RPMI7951 (cell line): ENCODE data around the gene MID1. TPM values are rescaled to one million over a fixed set of nuclear protein-coding genes. Genes with fewer than 3 reads are reported as not detected.
A peak's percentile ranks its signal among the peaks of the same experiment; 100 is the strongest.

Experiments
- DNase-seq: peaks from one replicate; pipeline ENCODE4 v3.0.0-alpha.2; 2012; ENCODE audit warnings: low read depth
- total RNA-seq: library from RNA; depleted of rRNA; stranded (reverse); fragments of >200 nt; shearing (Covaris generic); gene quantifications from 2 replicates; pipeline ENCODE4 v1.2.3, GENCODE V29; 2014

The MID1 gene
- total RNA-seq, 1 experiment from 2014 or later, result 16.0 TPM

DNA sequence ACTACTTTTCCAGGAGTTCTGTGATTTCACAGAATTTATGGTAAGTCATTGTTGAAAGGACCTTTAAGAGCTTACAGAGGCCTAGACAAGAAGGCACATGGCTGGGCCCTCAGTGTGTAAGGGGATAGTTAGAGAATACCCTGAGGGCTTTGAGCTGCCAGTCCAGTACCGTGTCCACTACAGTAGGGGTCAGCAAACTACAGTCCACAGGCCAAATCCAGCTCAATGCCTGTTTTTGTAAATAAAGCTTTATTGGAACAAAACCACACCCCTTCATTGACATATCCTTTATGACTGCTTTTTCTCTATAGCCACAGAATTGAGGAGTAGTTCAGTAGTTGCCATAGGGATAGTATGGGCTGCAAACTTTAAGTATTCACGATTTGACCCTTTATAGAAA, 176.2 kb downstream of the MID1 start:
- peak; percentile 39 for DNase-seq

DNA sequence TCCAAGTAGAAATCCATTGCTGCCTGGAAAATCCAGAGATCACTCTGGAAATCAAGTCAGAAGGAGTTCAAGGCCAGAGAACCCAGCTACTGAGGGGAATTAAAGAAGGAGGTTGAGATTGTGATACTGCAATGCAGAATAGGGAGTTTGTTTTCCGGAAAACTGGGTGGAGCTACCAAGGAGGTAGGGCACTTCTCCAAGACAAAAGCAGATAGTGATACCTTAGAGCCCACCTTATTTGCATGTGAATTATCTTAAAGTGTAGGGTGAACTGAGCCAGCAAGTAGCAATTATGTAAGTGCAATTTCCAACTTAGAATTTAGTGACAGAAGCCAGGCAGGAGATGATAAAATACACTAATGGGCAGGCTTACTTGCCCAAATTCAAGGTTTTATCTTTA, 178.9 kb downstream of the MID1 start:
- DNase-seq, result no peak

DNA sequence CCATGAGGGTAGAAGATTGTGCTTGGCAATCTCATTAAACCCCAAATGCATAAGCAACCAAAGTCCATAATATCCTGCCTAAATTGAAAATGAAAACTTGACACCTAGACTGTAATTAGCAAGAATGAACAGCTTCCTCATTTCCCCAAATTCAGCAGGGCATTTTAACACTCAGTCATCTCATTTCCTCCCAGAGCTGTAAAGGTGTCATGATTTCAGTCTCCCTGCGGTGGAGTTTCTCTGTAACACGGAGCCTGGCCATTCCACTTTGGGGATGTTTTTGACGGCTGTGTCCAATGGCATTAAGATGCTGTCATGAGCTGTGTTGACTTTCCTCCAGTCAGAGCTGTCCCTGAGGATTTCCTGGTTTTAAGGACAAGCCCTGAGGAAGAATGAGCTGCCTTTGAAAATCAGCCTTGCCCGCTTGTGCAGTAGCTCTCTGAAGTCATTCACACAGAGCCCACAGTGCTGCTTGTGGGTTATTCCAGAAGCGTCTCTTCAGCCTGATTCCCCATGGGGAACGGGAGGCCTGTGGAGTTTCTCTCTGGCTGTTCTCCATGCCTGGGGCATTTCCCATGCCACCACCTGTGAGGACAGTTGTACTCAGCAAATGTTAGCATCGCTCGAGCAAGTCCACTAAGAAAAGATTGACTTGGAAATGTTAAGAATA, 187.0 kb downstream of the MID1 start:
- no peak for DNase-seq

DNA sequence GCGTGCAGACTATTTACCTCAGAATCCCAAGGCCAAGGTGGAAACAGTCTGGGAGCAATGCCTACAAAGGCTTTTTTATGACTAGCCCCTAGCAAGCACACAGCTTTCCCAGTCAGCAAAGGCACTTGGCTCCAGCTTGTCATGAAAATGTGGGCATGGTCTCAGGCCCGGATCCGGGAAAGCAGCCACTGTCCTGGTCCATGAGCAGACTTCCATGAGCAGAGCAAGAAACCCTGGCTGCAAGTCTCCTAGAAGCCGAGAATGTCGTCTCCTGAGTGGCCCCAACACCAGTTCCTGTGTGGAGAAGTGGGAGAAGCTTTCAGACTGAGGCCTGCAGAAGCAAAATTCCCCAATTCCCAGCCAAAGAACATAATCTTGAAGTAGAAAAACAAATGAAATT, 190.5 kb downstream of the MID1 start:
- no peak for DNase-seq

DNA sequence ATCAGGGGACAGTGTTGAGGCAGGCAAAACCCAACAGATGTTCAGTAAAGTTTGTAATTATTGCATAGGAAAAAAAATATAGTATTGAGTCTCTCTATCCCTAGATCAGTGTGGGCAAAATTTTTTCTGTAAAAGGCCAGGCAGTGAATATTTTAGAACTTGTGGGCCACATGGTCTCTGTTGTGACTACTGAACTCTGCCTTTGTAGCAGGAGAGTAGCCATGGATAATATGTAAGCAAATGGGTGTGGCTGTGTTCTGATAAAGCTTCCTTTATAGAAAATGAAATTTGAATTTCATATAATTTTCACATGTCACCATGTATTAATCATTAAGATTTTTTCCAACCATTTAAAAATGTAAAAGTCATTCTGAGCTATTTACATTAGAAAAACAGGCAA, 193.1 kb downstream of the MID1 start:
- DNase-seq, result no peak

DNA sequence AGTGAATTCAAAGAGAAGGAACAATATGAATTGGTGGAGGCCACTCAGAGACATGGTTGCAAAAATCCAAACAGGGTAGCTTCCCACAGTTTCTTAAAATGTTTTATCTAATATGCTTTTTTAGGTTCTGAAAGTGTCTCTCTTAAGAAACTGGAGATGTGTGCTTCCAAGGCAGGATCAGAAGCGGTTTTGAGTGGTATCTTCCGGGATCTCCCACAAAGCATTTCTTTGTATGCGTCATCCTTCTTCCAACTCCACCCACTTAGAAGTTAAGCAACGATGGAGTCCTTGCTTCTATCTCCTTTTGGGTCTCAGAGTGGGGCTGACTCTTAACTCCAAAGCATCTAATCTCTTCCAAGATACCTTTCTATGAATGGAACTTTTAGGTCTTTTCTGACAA, 196.7 kb downstream of the MID1 start:
- peak; percentile 42 for DNase-seq

DNA sequence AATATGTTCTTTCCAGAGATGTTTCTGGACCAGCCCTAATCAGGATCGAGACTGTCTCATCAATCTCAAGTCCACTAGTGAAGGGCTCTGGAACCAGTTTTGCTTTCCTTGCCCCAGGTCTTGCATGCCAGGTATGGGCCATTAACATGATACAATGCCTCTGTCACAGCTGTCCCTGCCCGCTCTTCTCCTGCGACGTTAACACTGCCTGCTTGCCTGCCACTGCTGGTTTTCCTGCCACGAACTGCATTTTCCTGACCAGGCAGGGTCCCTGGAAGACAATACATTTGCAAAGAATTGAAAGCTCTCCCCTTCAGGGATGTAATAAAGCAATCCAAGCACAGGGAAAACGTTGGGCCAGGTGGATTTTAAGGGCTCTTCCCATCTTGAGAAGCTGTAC, 200.3 kb downstream of the MID1 start:
- no peak for DNase-seq

DNA sequence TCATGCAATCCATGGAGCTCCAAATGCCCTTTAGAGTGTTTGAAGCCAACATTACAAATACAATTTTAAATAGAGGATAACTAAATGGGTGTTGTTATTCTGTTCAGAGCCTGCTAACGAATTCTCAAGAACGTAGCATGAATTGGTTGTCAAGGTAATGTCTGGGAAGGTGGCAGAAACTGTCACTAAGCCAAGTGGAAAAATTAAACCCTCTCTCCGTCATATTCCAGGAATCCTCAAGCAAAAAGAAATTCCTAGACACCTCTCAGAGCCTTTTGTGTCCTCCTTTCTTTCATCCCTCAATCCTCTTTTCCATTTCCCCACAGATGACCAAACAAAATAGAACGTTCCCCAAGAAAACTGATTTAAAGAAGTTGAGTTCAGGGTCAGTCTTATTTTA, 204.0 kb downstream of the MID1 start:
- no peak for DNase-seq

DNA sequence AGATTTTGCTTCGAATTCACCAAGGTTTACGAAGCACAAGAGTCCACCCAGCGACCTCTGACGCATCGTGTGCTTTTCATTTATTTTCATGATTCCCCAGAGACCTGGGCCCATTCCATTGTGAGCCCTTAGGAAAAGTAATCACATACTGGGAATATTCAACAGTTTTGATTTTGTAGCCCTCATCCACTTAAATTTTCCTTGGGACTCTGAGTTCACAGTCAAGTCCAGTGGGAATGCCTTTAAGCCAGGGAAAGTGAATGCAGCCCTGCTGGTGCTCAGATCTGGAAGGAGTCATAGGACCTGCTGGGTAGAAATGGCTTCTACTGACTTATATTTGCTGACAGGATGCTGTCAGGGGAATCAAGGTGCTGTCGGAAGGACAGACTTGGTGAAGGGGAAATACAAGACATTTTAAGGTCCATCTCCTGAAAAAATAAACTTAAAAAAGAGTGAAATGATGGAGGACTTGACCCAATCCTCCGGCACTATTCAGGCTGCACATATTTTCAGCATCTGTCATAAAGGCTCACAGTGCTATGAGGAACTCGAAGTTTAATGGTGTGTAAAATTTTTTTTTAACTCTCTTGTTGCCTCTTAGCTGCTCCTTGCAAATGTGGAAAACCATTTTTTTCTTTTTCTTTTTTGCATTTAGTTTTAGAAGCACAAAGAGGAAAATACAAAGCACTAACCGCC, 204.9 kb downstream of the MID1 start:
- DNase-seq, result peak; percentile 32

DNA sequence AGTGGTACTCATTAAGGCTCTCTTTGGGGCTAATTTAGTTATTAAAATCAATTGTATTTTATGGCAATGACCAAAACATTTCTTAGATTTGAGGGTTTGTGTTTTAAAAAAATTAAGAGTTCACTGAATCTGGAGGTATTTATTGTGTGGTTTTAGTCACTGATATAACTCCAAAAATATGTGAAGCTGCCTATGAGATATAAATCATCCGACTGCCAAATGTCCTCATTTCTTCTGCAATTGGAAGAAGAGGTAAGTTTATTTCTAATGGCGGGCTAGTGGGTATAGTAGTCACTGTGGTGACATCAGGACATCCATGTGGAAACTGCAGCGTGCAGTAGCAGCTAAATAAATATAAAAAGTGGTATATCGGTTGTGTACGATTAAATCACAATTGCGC, 205.5 kb downstream of the MID1 start:
- peak; percentile 10 for DNase-seq

DNA sequence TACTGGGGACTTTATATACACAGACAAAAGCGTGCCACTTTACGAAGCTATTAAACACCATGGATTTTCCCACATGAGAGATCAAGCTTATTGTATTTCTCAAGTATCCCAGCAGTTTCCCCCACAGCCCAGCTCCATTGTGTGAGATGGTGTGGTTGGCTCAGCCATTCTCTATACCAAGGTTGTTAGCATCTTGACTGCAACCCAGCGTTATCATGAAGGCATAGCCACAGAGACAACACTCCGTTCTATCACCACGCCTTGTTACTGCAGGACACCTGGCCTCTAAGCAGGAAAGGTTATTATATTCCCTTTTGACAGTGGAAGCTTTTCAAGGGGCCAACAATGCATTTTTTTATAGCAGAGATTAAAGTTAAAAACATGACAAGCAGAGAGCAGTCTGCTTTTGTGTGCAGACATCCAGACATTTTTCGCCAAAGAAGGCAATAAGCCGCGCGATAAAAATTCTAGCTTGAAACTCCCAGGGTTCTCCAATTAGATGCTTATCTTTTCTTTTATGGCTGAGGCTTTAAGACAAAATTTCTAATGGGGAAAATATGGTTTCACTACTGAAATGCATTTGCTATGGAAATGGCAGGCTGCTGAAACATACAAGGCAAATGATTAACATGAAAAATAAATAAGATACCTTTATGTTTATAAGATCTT, 206.1 kb downstream of the MID1 start:
- no peak for DNase-seq

DNA sequence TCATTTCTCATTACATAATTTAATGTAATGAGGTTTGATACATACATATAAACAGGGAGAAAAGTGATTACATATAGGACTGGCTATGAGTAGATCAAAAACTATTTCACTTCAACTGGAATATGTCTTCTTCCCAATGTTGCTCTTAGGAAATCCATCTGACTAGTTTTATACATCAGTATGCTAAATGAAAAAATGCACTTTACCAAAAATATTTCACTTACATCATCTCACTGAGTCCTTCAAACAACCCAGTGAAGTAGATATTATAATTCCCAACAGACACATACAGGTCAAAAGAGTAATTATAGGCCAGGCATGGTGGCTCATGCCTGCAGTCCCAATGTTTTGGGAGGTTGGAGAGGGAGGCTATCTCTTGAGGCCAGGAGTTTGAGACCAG, 215.9 kb downstream of the MID1 start:
- no peak for DNase-seq

DNA sequence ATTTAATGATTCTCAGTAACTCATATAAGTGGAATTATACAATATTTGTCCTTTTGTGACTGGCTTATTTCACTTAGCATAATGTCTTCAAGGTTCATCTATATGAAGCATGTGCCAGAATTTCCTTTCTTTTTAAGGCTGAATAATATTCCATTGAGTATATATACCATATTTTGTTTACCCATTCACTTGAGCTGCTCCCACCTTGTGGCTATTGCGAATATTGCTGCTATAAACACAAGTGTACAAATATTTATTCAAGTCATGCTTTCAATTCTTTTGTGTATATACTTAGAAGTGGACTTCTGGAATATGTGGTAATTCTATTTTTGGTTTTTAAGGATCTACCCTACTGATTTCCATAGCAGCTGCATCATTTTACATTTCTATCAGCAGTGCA, 219.1 kb downstream of the MID1 start:
- no peak for DNase-seq

DNA sequence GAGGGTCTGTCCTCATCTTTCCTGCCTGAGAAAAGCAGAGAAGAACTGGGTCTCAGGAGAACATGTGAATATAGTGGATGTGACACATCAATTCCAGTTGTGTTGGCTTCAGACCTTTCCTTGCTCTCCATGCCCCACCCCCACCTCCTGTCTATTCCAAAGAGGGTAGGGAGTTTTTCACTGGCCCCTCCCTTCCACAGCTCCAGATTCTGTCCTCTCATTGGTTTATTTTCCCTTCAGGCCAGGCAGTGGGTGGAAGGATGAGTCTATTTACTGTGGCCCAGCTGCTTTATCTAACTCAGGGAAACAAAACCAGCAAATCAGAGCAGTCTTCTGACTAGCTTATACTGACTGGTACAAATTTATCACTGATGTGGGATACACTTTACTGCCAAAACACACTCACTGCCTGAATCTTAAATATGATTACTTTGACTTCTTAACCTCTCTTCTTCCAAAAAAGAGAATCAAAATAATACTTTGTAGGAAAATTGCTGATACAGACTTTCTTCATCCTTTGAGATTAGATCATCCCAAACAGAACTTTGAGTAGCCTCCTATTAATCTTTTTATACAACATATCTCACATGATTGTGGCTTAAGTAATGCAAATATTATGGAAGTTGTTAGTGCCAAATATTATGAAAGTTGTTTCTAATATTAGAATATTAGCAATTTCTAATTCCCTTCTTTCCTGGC, 221.2 kb downstream of the MID1 start:
- DNase-seq, result peak; percentile 13

DNA sequence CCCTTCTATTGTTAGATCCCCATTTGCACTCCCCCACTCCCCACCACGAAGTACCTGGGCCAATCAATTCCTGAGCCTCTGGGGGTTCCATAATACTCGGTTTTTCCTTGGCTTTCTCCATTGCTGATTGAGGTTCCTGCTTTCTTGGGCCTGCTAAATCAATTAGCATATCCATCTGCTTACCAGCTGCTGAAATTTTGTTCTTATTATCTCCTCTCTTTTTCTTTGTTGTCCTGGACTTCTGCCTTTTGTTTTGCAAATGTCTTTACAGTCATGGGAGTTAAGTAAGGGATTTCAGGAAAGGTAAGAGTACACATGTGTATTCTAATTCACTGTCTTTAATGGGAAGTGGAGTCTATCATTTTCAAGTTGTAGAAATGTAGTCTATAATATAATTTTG, 222.2 kb downstream of the MID1 start:
- DNase-seq, result no peak

DNA sequence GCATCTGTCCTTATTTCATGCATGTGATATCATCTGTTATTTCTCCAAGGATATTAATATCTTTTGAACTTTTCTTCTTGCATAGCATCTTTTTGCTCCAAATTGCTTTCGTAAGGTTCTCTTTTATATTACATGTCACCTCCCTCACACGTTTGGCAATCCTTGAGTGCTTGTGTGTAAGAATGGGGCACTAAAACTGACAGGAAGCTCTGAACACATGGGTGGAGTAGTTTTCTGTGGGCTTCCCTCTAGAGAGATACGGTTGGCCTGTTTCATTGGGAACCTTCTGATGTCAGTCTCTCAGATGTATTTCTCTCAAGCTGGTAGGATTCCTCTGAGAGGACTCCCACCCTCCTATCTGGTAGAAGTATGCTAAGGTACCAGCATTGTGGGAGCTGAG, 223.0 kb downstream of the MID1 start:
- DNase-seq, result no peak

DNA sequence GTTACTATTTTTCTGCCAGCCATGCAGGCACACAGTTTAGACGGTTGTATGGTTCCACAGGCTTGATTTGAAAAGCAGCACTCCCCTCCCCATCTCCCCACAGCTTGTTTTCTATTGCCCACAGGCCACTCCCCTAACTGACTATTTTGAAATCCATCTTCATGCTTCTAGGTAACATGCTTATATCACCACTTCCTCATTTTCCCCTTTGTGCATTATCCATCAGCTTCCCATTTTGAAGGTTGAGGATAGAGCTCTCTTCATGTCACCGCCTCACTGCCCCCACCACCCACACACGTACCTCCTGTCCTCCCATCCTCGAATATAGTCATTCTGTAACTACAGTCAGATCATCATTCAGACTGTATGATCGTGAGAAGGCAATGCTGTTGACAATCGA, 224.7 kb downstream of the MID1 start:
- DNase-seq, result no peak
